Measurements from ENCODE around the gene GLRX.
A peak's percentile ranks its signal among the peaks of the same experiment; 100 is the strongest.
"Not testable (repeated sequence)": the region's sequence is repeated elsewhere in the genome, so short reads cannot be mapped to it uniquely, and the experiment has no call there.

GLRX gene

GRCh38 chr5:95822542-95823181 is at the start of gene GLRX:
TSS of gene GLRX (minus strand) at chr5:95822726. CDS start at chr5:95822662, 64 bp downstream.
- no peaks in the 10 kb centered on the region for H3K36me3 ChIP-seq (ENCODE audit: control insufficient read depth, insufficient read depth, low read length)
- no peaks in the 10 kb centered on the region for H3K9me3 ChIP-seq (ENCODE audit: control insufficient read depth, insufficient read depth, low read depth, low read length)
- peak within 1 kb of the TSS; percentile 59 for H3K9ac ChIP-seq (ENCODE audit: low read length)
- H3K4me3 ChIP-seq (ENCODE audit: low read depth, low read length): peak within 1 kb of the TSS; percentile 84
- peak within 1 kb of the TSS; percentile 14; the same call in 1 of the 2 replicates for H3K27ac ChIP-seq (ENCODE audit: low read depth, low read length)
- peaks cover 33% of the 10 kb centered on the region for H3K4me1 ChIP-seq (ENCODE audit: control insufficient read depth, insufficient read depth, low read length)
- H3K27me3 ChIP-seq (ENCODE audit: control insufficient read depth, insufficient read depth, low read length): no peaks in the 10 kb centered on the region

- Histone ChIP-seq H3K9me3 (ENCODE audit: control insufficient read depth, insufficient read depth, low read depth, low read length) (no peaks in the 10 kb centered on the region), H3K27ac (ENCODE audit: low read depth, low read length) (no peak overlapping the region), H3K4me3 (ENCODE audit: low read depth, low read length) (no peak overlapping the region), H3K4me1 (ENCODE audit: control insufficient read depth, insufficient read depth, low read length) (no peaks in the 10 kb centered on the region), H3K9ac (ENCODE audit: low read length) (no peak overlapping the region), H3K27me3 (ENCODE audit: control insufficient read depth, insufficient read depth, low read length) (no peaks in the 10 kb centered on the region), H3K36me3 (ENCODE audit: control insufficient read depth, insufficient read depth, low read length) (no peaks in the 10 kb centered on the region)
Observed at GRCh38 chr5:95871146-95871806, 48.8 kb upstream of the GLRX start.

GRCh38 chr5:95870105-95870672 is 47.7 kb upstream of the GLRX start:
- H3K36me3 ChIP-seq (ENCODE audit: control insufficient read depth, insufficient read depth, low read length): no peaks in the 10 kb centered on the region
- H3K27ac ChIP-seq (ENCODE audit: low read depth, low read length): no peak overlapping the region
- no peaks in the 10 kb centered on the region for H3K4me1 ChIP-seq (ENCODE audit: control insufficient read depth, insufficient read depth, low read length)
- H3K9ac ChIP-seq (ENCODE audit: low read length): no peak overlapping the region
- no peak overlapping the region for H3K4me3 ChIP-seq (ENCODE audit: low read depth, low read length)
- no peaks in the 10 kb centered on the region for H3K9me3 ChIP-seq (ENCODE audit: control insufficient read depth, insufficient read depth, low read depth, low read length)
- no peaks in the 10 kb centered on the region for H3K27me3 ChIP-seq (ENCODE audit: control insufficient read depth, insufficient read depth, low read length)

GRCh38 chr5:95869173-95869855 is 46.8 kb upstream of the GLRX start:
- not testable (repeated sequence) for H3K4me1 ChIP-seq (ENCODE audit: control insufficient read depth, insufficient read depth, low read length); H3K4me3 ChIP-seq (ENCODE audit: low read depth, low read length); H3K27me3 ChIP-seq (ENCODE audit: control insufficient read depth, insufficient read depth, low read length); H3K36me3 ChIP-seq (ENCODE audit: control insufficient read depth, insufficient read depth, low read length); H3K27ac ChIP-seq (ENCODE audit: low read depth, low read length); H3K9ac ChIP-seq (ENCODE audit: low read length); H3K9me3 ChIP-seq (ENCODE audit: control insufficient read depth, insufficient read depth, low read depth, low read length)

- H3K4me1 ChIP-seq (ENCODE audit: control insufficient read depth, insufficient read depth, low read length): peaks cover 5% of the 10 kb centered on the region
- H3K27me3 ChIP-seq (ENCODE audit: control insufficient read depth, insufficient read depth, low read length): no peaks in the 10 kb centered on the region
- H3K9ac ChIP-seq (ENCODE audit: low read length): no peak overlapping the region
- H3K9me3 ChIP-seq (ENCODE audit: control insufficient read depth, insufficient read depth, low read depth, low read length): no peaks in the 10 kb centered on the region
- no peak overlapping the region for H3K27ac ChIP-seq (ENCODE audit: low read depth, low read length)
- no peak overlapping the region for H3K4me3 ChIP-seq (ENCODE audit: low read depth, low read length)
- H3K36me3 ChIP-seq (ENCODE audit: control insufficient read depth, insufficient read depth, low read length): no peaks in the 10 kb centered on the region
Observed at GRCh38 chr5:95868136-95868535, 45.6 kb upstream of the GLRX start.

GRCh38 chr5:95866435-95867040 is 44.0 kb upstream of the GLRX start:
- no peaks in the 10 kb centered on the region for H3K36me3 ChIP-seq (ENCODE audit: control insufficient read depth, insufficient read depth, low read length)
- no peaks in the 10 kb centered on the region for H3K9me3 ChIP-seq (ENCODE audit: control insufficient read depth, insufficient read depth, low read depth, low read length)
- no peak overlapping the region for H3K4me3 ChIP-seq (ENCODE audit: low read depth, low read length)
- no peaks in the 10 kb centered on the region for H3K27me3 ChIP-seq (ENCODE audit: control insufficient read depth, insufficient read depth, low read length)
- no peak overlapping the region for H3K27ac ChIP-seq (ENCODE audit: low read depth, low read length)
- no peak overlapping the region for H3K9ac ChIP-seq (ENCODE audit: low read length)
- H3K4me1 ChIP-seq (ENCODE audit: control insufficient read depth, insufficient read depth, low read length): peaks cover 8% of the 10 kb centered on the region

- Histone ChIP-seq H3K27ac (ENCODE audit: low read depth, low read length) (no peak overlapping the region), H3K9me3 (ENCODE audit: control insufficient read depth, insufficient read depth, low read depth, low read length) (no peaks in the 10 kb centered on the region), H3K27me3 (ENCODE audit: control insufficient read depth, insufficient read depth, low read length) (no peaks in the 10 kb centered on the region), H3K36me3 (ENCODE audit: control insufficient read depth, insufficient read depth, low read length) (no peaks in the 10 kb centered on the region), H3K4me1 (ENCODE audit: control insufficient read depth, insufficient read depth, low read length) (peaks cover 8% of the 10 kb centered on the region), H3K9ac (ENCODE audit: low read length) (no peak overlapping the region), H3K4me3 (ENCODE audit: low read depth, low read length) (no peak overlapping the region)
Observed at GRCh38 chr5:95864944-95865504, 42.5 kb upstream of the GLRX start.

- Histone ChIP-seq H3K27me3 (ENCODE audit: control insufficient read depth, insufficient read depth, low read length) (no peaks in the 10 kb centered on the region), H3K9ac (ENCODE audit: low read length) (no peak overlapping the region), H3K36me3 (ENCODE audit: control insufficient read depth, insufficient read depth, low read length) (no peaks in the 10 kb centered on the region), H3K9me3 (ENCODE audit: control insufficient read depth, insufficient read depth, low read depth, low read length) (no peaks in the 10 kb centered on the region), H3K4me3 (ENCODE audit: low read depth, low read length) (no peak overlapping the region), H3K27ac (ENCODE audit: low read depth, low read length) (no peak overlapping the region), H3K4me1 (ENCODE audit: control insufficient read depth, insufficient read depth, low read length) (peaks cover 8% of the 10 kb centered on the region)
Observed at GRCh38 chr5:95864456-95864855, 41.9 kb upstream of the GLRX start.

- H3K4me1 ChIP-seq (ENCODE audit: control insufficient read depth, insufficient read depth, low read length): peaks cover 13% of the 10 kb centered on the region
- no peak overlapping the region for H3K9ac ChIP-seq (ENCODE audit: low read length)
- H3K36me3 ChIP-seq (ENCODE audit: control insufficient read depth, insufficient read depth, low read length): no peaks in the 10 kb centered on the region
- no peaks in the 10 kb centered on the region for H3K9me3 ChIP-seq (ENCODE audit: control insufficient read depth, insufficient read depth, low read depth, low read length)
- no peaks in the 10 kb centered on the region for H3K27me3 ChIP-seq (ENCODE audit: control insufficient read depth, insufficient read depth, low read length)
- no peak overlapping the region for H3K27ac ChIP-seq (ENCODE audit: low read depth, low read length)
- H3K4me3 ChIP-seq (ENCODE audit: low read depth, low read length): no peak overlapping the region
Observed at GRCh38 chr5:95863383-95863757, 40.8 kb upstream of the GLRX start.

- Histone ChIP-seq H3K27me3 (ENCODE audit: control insufficient read depth, insufficient read depth, low read length) (no peaks in the 10 kb centered on the region), H3K4me3 (ENCODE audit: low read depth, low read length) (no peak overlapping the region), H3K9ac (ENCODE audit: low read length) (no peak overlapping the region), H3K4me1 (ENCODE audit: control insufficient read depth, insufficient read depth, low read length) (peaks cover 13% of the 10 kb centered on the region), H3K9me3 (ENCODE audit: control insufficient read depth, insufficient read depth, low read depth, low read length) (no peaks in the 10 kb centered on the region), H3K27ac (ENCODE audit: low read depth, low read length) (no peak overlapping the region), H3K36me3 (ENCODE audit: control insufficient read depth, insufficient read depth, low read length) (no peaks in the 10 kb centered on the region)
Observed at GRCh38 chr5:95862671-95863382, 40.3 kb upstream of the GLRX start.
